Heart right ventricle (tissue), 16 donors: Measurements from ENCODE around the gene GMDS. TPM values are rescaled to one million over a fixed set of nuclear protein-coding genes. Genes with fewer than 3 reads are reported as not detected.

Source experiments
- ATAC-seq, 8 donors: fragments of 200-7000 bp; cut with Tn5 transposase; one replicate each; pipeline ENCODE4 v1.9.1; 2020; ENCODE audit warnings: mild to moderate bottlenecking in 8 of 8, moderate library complexity in 8 of 8, moderate number of reproducible peaks in 1 of 8
- DNase-seq, 2 donors: peaks; one replicate each; pipeline ENCODE4 v3.0.0-alpha.2; 2020
- H3K27ac ChIP-seq, 10 donors: fragments of 200-600 bp; sonication (generic) in 2 of 10; one replicate each; pipeline versions ENCODE4 v1.5.0 to v1.8.0; 2020 to 2022; ENCODE audit warnings: mild to moderate bottlenecking in 3 of 10
- H3K27me3 ChIP-seq, 7 donors: fragments of 200-600 bp; one replicate each; pipeline ENCODE4 v1.8.0; 2021 to 2022; ENCODE audit warnings: mild to moderate bottlenecking in 2 of 7
- H3K36me3 ChIP-seq, 9 donors: fragments of 200-600 bp; sonication (generic) in 1 of 9; one replicate each; pipeline versions ENCODE4 v1.5.0 to v1.8.0; 2020 to 2022; ENCODE audit warnings: mild to moderate bottlenecking in 2 of 9
- H3K4me1 ChIP-seq, 9 donors: fragments of 200-600 bp; sonication (generic) in 1 of 9; one replicate each; pipeline versions ENCODE4 v1.5.0 to v1.8.0; 2020 to 2022; ENCODE audit warnings: mild to moderate bottlenecking in 4 of 9
- H3K4me3 ChIP-seq, 10 donors: fragments of 200-600 bp; sonication (generic) in 2 of 10; one replicate each; pipeline versions ENCODE4 v1.5.0 to v1.8.0; 2020 to 2022; ENCODE audit warnings: mild to moderate bottlenecking in 7 of 10, moderate library complexity in 2 of 10
- H3K9me3 ChIP-seq, 11 donors: fragments of 200-600 bp in 10 of 11; sonication (generic) in 2 of 11; one replicate each; pipeline versions ENCODE4 v1.5.0 to v1.8.0; 2013 to 2022; ENCODE audit warnings: mild to moderate bottlenecking in 2 of 11, control low read depth in 1 of 11, moderate library complexity in 1 of 11
- CTCF ChIP-seq, 9 donors: fragments of 200-600 bp; sonication (generic) in 2 of 9; IDR thresholded peaks; one replicate each; pipeline versions ENCODE4 v1.5.0 to v1.8.0; 2021 to 2022; ENCODE audit warnings: antibody characterized with exemption in 9 of 9, mild to moderate bottlenecking in 5 of 9, moderate library complexity in 1 of 9
- WGBS, 2 donors: extraction: QIAGEN DNeasy Blood & Tissue Kit; methylation state at CpG; one replicate each; pipeline ENCODE4 v1.1.7; 2013; ENCODE audit warnings: inconsistent platforms in 1 of 2; 5-methylcytosine and 5-hydroxymethylcytosine counted together
- intact Hi-C, 10 donors: fragments of 100-400 bp; cut with DNase I; formaldehyde crosslinking; loops; one replicate each; pipeline versions ENCODE4 v1.11.1 to v1.14.2; 2022
- polyA plus RNA-seq, 2 donors: library from polyadenylated mRNA; stranded (reverse); fragments of 200-250 nt; gene quantifications; one replicate each; pipeline ENCODE4 v1.2.3, GENCODE V29; 2013
- total RNA-seq, 10 donors: library from RNA; stranded (reverse); fragmentation: NEBNext Ultra II Directional in 3 of 10; extraction: Animal tissue kit (Norgen Biotek cat#: 25700) in 3 of 10; gene quantifications; one replicate each; pipeline versions ENCODE4 v1.2.1 to v1.2.4, GENCODE V29; 2021 to 2023
- donor health status: Arrhythmogenic right ventricular cardiomyopathy.
- donor health status: ischemic (EF 13 %, LVEDD 7.1; RV severe dilation, severe dysfunction).
- donor health status: healthy with polysubstance abuse.
- donor health status: DM: no; HTN: yes; CAD: no.
- donor health status: DM: no; HTN: no; CAD: no.
- donor health status: ischemic (EF 25% LVEDD 6.9; RV normal size, moderate dysfunction).
- donor health status: ischemic (EF 25% LVEDD 5.7; RV mildly dilated, moderate dysfunction).
- donor health status: healthy.
- donor health status: DM: yes; HTN: yes; CAD: no.
- donor health status: Ischemic cardiomyopathy.
- donor health status: ischemic (EF 35%, LVEDD 5.7; RV mildly dilated, moderate dysfunction).
- donor health status: nonischemic (EF 11% LVEDD 7.7; RV severe dilation, severe dysfunction).
- donor health status: DM: yes; HTN: yes; CAD: no.
- donor health status: PGD.
- donor health status: ischemic (EF 29% LVEDD 5.4; RV normal size, mild dysfunction).
- donor health status: nonischemic (EF 23%, LVEDD 6.1; RV moderate dilation, normal function).

GMDS gene
- total and polyA plus RNA-seq, 12 donors = 5.0 to 10.6 (median 6.9) TPM

DNA sequence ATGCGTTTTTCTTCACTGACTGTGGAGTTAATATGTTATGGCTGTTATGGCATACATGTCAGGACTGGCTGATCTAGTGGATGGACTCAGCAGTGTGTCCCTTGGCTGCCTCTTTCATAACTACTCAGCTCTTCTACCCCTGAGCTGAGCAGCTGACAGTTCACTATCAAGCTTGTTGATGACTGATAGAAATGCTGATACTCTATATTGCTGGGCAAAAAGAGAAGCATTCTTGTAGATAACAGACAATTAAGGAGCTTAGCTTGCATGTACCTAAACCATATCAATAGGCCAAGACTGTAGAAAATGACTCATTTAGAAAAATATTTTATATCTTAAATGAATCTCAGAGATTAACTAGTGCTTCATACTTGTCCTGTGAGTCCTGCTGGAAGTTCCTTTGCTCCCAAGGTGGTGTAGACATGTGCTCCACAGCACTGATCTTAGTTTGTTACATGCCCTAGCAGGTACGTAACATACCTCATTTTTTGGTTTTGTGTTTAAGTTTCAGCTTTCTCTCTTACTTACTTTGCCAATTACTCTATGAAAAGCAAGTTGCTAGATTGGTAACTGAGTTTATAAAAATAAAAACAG is 236.9 kb downstream of the GMDS start:
- ATAC-seq = no peak
- Histone ChIP-seq H3K4me3 (no peak overlapping the region), H3K27ac (no peak overlapping the region), H3K36me3 (no peaks in the 10 kb centered on the region), H3K27me3 (no peaks in the 10 kb centered on the region), H3K9me3 (peaks cover 0 to 15% (median 2%) of the 10 kb centered on the region in 11 donors), H3K4me1 (no peaks in the 10 kb centered on the region)
- no peak for DNase-seq
- 74 to 96% methylated on average over 2 of the region's 2 CpGs for WGBS, 2 donors
- TF ChIP-seq CTCF (IDR thresholded peaks at IDR 0.05) = no peak
- intact Hi-C loops = no loop called here

DNA sequence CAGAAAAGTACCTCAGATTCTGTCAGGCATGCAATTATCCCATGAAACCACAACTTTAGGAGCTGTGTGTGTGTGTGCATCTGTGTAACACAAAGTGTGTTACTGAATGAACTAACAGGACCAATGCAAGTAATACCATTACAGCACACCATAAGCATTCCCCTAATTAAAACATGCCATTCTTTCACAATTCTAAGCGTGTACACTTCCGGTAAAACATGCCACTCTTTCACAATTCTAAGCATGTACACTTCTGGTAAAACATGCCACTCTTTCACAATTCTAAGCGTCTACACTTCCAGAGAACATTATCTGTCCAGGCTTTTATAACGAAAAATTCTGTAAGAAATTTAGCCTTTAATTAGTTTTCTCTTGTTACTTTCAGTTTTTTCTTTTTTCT is 238.2 kb downstream of the GMDS start:
- intact Hi-C loops = no loop called here
- Histone ChIP-seq H3K9me3 (peaks cover 0 to 15% (median 2%) of the 10 kb centered on the region in 11 donors), H3K4me1 (no peaks in the 10 kb centered on the region), H3K27me3 (no peaks in the 10 kb centered on the region), H3K4me3 (no peak overlapping the region), H3K36me3 (no peaks in the 10 kb centered on the region), H3K27ac (no peak overlapping the region)
- DNase-seq (no peak), ATAC-seq (no peak)
- no peak for TF ChIP-seq CTCF (IDR thresholded peaks at IDR 0.05)
- WGBS, 2 donors = 80 to 83% methylated on average over 4 of the region's 4 CpGs

GRCh38 chr6:2004888-2005287 is 240.5 kb downstream of the GMDS start:
- no peak for ATAC-seq
- 88 to 91% methylated on average over 3 of the region's 3 CpGs for WGBS, 2 donors

DNA sequence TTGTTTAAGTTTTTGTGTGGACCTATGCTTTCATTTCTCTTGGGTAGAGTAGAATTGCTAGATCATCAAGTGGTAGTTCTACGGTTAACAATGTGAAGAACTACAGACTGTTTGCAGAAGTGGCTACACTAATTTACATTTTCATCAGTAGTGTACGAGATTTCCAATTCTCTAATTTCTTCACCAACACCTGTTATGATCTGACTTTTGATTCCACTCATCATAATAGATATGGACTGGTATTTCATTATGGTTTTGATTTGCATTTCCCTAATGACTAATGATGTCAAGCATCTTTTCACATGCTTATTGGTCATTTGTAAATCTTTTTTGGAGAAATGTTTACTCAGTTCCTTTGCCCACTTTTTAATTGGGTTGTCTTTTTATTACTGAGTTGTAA is 244.4 kb downstream of the GMDS start:
- Histone ChIP-seq H3K27ac (no peak overlapping the region), H3K9me3 (peaks cover 0 to 6% (median 0%) of the 10 kb centered on the region in 11 donors), H3K4me1 (no peaks in the 10 kb centered on the region), H3K4me3 (no peak overlapping the region), H3K27me3 (no peaks in the 10 kb centered on the region), H3K36me3 (no peaks in the 10 kb centered on the region)
- DNase-seq = no peak
- ATAC-seq = no peak
- 67 to 95% methylated on average over 2 of the region's 2 CpGs for WGBS, 2 donors
- no peak for TF ChIP-seq CTCF (IDR thresholded peaks at IDR 0.05)
- intact Hi-C loops = no loop called here

More at GRCh38 chr6:2004888-2005287, 240.5 kb downstream of the GMDS start:
- no peak for DNase-seq
- Histone ChIP-seq H3K27me3 (no peaks in the 10 kb centered on the region), H3K4me3 (no peak overlapping the region), H3K4me1 (no peaks in the 10 kb centered on the region), H3K9me3 (peaks cover 0 to 12% (median 2%) of the 10 kb centered on the region in 11 donors), H3K36me3 (no peaks in the 10 kb centered on the region), H3K27ac (no peak overlapping the region)
- intact Hi-C loops = no loop called here
- no peak for TF ChIP-seq CTCF (IDR thresholded peaks at IDR 0.05)
